GM10266 (cell line): ENCODE data around the gene PROSER2.

ENCODE experiments used
- DNase-seq: peaks from one replicate; pipeline ENCODE4 v3.0.0; 2012; ENCODE audit errors: extremely low spot score
- TF ChIP-seq, protein P1 (sequence below): IDR thresholded peaks from 2 replicates; pipeline ENCODE4 v1.5.1; 2012; ENCODE audit warnings: mild to moderate bottlenecking, low read depth; ENCODE audit not compliant: control insufficient read depth, insufficient read depth; ENCODE audit errors: missing control alignments

Gene PROSER2, protein sequence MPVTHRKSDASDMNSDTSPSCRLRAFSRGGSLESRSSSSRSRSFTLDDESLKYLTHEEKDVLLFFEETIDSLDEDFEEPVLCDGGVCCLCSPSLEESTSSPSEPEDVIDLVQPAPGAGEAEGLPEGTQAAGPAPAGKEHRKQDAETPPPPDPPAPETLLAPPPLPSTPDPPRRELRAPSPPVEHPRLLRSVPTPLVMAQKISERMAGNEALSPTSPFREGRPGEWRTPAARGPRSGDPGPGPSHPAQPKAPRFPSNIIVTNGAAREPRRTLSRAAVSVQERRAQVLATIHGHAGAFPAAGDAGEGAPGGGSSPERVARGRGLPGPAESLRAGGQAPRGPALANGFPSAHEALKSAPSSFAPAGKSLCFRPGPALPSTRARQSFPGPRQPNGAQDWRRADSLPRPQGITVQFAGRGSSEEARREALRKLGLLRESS

GRCh38 chr10:11823122-11823988 is at the start of gene PROSER2:
TSS of gene PROSER2 (plus strand) at chr10:11823356. CDS start at chr10:11852078, 28,722 bp downstream.
- TF ChIP-seq, protein P1, sequence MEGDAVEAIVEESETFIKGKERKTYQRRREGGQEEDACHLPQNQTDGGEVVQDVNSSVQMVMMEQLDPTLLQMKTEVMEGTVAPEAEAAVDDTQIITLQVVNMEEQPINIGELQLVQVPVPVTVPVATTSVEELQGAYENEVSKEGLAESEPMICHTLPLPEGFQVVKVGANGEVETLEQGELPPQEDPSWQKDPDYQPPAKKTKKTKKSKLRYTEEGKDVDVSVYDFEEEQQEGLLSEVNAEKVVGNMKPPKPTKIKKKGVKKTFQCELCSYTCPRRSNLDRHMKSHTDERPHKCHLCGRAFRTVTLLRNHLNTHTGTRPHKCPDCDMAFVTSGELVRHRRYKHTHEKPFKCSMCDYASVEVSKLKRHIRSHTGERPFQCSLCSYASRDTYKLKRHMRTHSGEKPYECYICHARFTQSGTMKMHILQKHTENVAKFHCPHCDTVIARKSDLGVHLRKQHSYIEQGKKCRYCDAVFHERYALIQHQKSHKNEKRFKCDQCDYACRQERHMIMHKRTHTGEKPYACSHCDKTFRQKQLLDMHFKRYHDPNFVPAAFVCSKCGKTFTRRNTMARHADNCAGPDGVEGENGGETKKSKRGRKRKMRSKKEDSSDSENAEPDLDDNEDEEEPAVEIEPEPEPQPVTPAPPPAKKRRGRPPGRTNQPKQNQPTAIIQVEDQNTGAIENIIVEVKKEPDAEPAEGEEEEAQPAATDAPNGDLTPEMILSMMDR, result no peak
- peak; percentile 31 for DNase-seq

DNA sequence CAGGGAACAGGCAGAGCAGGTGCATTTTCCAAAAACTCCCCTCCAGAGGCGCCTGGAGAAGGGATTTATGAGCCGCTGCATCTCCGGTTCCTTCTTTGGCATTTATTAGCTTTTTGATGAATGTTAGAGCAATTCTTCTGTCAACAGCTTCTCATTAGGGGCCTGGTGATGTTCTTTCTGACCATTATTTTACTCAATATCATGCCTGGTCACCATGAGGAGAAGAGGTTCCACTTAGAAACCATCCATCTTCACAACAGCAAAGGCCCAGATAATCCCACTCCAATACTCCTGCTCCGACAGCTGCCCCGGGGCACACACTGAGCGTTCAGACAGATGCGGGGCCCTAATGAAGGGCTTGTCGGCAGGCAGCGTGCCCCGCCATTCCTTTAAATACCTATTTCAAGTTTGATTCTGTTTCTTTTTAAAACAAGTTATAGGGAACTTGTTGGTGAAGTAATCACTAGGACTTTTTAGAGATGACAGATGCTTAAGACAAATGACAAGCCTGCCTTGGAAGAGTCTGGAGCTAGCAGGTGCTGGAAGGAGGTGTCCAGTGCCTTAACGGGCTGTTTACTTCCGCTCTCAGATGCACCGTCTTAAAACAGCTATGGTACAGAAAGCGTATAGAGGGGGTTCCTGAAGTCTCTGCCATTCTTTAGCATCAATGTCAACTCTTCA is 49.3 kb upstream of the PROSER2 start:
- TF ChIP-seq, protein P1, result no peak
- DNase-seq, result no peak

DNA sequence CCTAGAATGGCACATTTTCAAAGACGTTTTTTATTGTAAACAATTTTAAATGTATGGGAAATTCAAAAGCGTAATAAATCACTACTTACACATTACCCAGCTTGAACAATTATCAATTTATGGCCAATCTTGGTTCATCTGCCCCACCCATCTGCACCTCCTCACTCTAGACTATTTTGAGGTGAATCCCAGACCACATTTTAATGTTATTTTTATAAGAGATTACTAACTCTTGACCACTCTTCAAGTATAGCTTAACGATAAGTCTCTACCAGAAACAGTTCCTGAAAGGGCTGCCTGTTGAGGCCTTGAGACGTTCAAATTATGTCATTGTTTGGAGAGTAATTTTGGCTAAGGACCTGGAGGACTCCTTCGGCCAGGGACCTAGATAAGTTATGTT is 47.7 kb upstream of the PROSER2 start:
- DNase-seq, result no peak

GRCh38 chr10:11776080-11776479 is 47.1 kb upstream of the PROSER2 start:
- TF ChIP-seq, protein P1, result no peak
- DNase-seq, result no peak

More for the DNA sequence above, 47.7 kb upstream of the PROSER2 start:
- TF ChIP-seq, protein P1, result no peak

- TF ChIP-seq, protein P1, result no peak
- no peak for DNase-seq
These were observed 42.0 kb upstream of the PROSER2 start for GRCh38 chr10:11781114-11781513.

DNA sequence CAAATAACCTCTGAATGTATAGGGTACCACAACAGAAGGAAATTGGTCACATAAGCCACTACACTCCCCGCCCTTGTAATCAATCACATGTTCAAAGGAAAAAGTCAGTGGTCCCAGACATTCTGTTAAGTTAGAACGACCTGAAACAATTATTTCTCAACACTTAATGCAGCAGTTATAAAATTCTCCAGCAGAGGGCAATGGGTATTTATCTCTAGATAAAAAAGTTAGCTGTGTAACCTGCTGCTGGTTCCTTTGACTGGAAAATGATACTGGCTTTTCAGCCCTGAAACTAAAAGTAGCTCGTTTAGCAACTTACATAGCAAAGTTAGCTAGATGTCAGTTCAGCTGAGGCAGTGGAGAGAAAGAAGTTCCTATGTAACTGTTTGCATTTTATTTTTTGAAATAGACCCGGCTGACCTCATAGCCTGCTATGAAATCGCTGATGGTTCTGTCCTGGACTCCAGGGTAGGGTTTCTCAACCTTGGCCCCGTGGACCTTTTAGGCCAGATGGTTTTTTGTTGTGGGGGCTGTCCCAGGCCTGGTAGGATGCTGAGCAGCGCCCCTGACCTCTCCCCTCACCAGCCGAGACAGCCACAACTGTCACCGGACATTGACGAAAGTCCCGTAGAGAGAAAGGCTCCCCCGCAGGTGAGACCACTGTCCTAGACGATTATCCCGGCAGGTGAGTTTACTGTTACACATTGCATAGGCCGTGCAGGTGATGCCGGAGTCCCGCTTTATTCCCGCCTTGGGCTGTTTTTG is 40.2 kb upstream of the PROSER2 start:
- peak; percentile 73 for DNase-seq
- TF ChIP-seq, protein P1, result peak; percentile 56
